ENCODE data around the gene ZNF628. TPM values are rescaled to one million over a fixed set of nuclear protein-coding genes. Genes with fewer than 3 reads are reported as not detected.
"Not testable (repeated sequence)": the region's sequence is repeated elsewhere in the genome, so short reads cannot be mapped to it uniquely, and the experiment has no call there.

The ZNF628 gene
- total RNA-seq, 1 experiment from 2014 or later, result 16.7 TPM

- Histone ChIP-seq H3K9me3 (ENCODE audit: low read depth, low read length, poor library complexity, severe bottlenecking) (no peaks in the 10 kb centered on the region), H3K4me3 (ENCODE audit: low read depth, low read length, poor library complexity, severe bottlenecking) (no peak overlapping the region), H3K4me1 (ENCODE audit: insufficient read depth, low read length, poor library complexity, severe bottlenecking) (peaks cover 20% of the 10 kb centered on the region), H3K27ac (ENCODE audit: low read depth, low read length, poor library complexity, severe bottlenecking) (no peak overlapping the region), H3K36me3 (ENCODE audit: insufficient read depth, low read length, poor library complexity, severe bottlenecking) (no peaks in the 10 kb centered on the region), H3K27me3 (replicated peaks; ENCODE audit: insufficient read depth, low read depth, low read length, poor library complexity) (peaks cover 54% of the 10 kb centered on the region)
- TF ChIP-seq EZH2 (IDR thresholded peaks at IDR 0.05; ENCODE audit: borderline replicate concordance, low read depth, low read length, poor library complexity, severe bottlenecking), result no peak
- TF ChIP-seq CTCF (conservative IDR thresholded peaks at IDR 0.05; ENCODE audit: low read depth, low read length), result no peak
- intact Hi-C loops (cut with micrococcal nuclease; ENCODE audit: unreplicated experiment), result no loop called here
- CTCF ChIA-PET, result no interaction called here
- POLR2A ChIA-PET (ENCODE audit: low non-redundant PET), result no interaction called here
- no TSS peak for BruUV-seq (replicated peaks)
- no peak for DNase-seq (ENCODE audit: low spot score)
These were observed 31.8 kb upstream of the ZNF628 start for GRCh38 chr19:55444646-55445045.

- H3K36me3 ChIP-seq (ENCODE audit: insufficient read depth, low read length, poor library complexity, severe bottlenecking), result no peaks in the 10 kb centered on the region
- CTCF ChIA-PET, result interaction anchor here (0.6 kb wide), 1 partner anchor 159 kb away, joined by 5 read pairs; no protein-coding TSS in a partner anchor
- H3K27ac ChIP-seq (ENCODE audit: low read depth, low read length, poor library complexity, severe bottlenecking), result no peak overlapping the region
- H3K4me1 ChIP-seq (ENCODE audit: insufficient read depth, low read length, poor library complexity, severe bottlenecking), result peaks cover 17% of the 10 kb centered on the region
- H3K9me3 ChIP-seq (ENCODE audit: low read depth, low read length, poor library complexity, severe bottlenecking), result no peaks in the 10 kb centered on the region
- peaks cover 55% of the 10 kb centered on the region for H3K27me3 ChIP-seq (replicated peaks; ENCODE audit: insufficient read depth, low read depth, low read length, poor library complexity)
- POLR2A ChIA-PET (ENCODE audit: low non-redundant PET), result interaction anchor here (0.6 kb wide), 1 partner anchor 1519 kb away, joined by 26 read pairs; no protein-coding TSS in a partner anchor
- TF ChIP-seq CTCF (conservative IDR thresholded peaks at IDR 0.05; ENCODE audit: low read depth, low read length), result no peak
- H3K4me3 ChIP-seq (ENCODE audit: low read depth, low read length, poor library complexity, severe bottlenecking), result no peak overlapping the region
- intact Hi-C loops (cut with micrococcal nuclease; ENCODE audit: unreplicated experiment), result no loop called here
- BruUV-seq (replicated peaks), result no TSS peak
- no peak for DNase-seq (ENCODE audit: low spot score)
These were observed 30.4 kb upstream of the ZNF628 start for GRCh38 chr19:55446060-55446459.

DNA sequence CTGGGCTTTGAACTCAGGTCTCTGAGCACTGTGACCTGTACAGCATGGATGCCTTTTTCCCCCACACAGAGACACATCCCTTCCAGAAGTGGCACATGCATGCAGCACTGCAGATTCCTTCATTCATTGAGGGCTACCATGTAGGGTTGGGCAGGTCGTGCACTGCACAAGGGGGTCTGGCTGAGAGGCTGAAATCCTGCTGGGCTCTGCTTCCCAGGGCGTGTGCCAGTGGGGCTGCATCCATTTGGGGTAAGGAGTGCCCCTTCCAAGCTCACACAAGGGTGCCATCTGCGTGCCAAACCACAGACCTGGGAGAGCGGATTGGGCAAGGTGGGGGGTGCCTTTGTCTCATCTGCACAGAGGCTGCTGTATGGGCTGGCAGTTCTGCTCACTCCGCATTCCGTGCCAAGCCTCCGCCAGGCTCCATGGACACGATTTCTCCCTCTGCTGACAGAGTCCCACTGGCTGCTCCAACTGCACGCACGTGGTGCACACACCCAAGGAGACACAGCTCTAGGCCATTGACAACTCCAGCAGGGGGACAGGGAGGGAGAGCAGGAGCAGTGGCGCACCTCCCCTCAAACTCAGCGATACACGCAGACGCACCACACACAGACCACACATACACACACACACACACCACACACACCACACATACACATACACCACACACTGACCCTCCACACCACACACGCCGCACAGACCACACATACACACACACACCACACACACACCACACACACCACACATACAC, 28.8 kb upstream of the ZNF628 start:
- peak; percentile 80 for DNase-seq (ENCODE audit: low spot score)
- Histone ChIP-seq H3K9me3 (ENCODE audit: low read depth, low read length, poor library complexity, severe bottlenecking) (no peaks in the 10 kb centered on the region), H3K27me3 (replicated peaks; ENCODE audit: insufficient read depth, low read depth, low read length, poor library complexity) (peaks cover 56% of the 10 kb centered on the region), H3K36me3 (ENCODE audit: insufficient read depth, low read length, poor library complexity, severe bottlenecking) (no peaks in the 10 kb centered on the region), H3K4me3 (ENCODE audit: low read depth, low read length, poor library complexity, severe bottlenecking) (no peak overlapping the region), H3K27ac (ENCODE audit: low read depth, low read length, poor library complexity, severe bottlenecking) (no peak overlapping the region), H3K4me1 (ENCODE audit: insufficient read depth, low read length, poor library complexity, severe bottlenecking) (peaks cover 16% of the 10 kb centered on the region)
- no TSS peak for BruUV-seq (replicated peaks)
- ChIA-PET CTCF (no interaction called here), POLR2A (ENCODE audit: low non-redundant PET) (interaction anchor here (0.5 to 0.7 kb wide), 2 partner anchors 39 to 316 kb away, joined by 11 to 24 read pairs; no protein-coding TSS in a partner anchor)
- intact Hi-C loops (cut with micrococcal nuclease; ENCODE audit: unreplicated experiment), result no loop called here
- TF ChIP-seq EZH2 (IDR thresholded peaks at IDR 0.05; ENCODE audit: borderline replicate concordance, low read depth, low read length, poor library complexity, severe bottlenecking), result no peak
- no peak for TF ChIP-seq CTCF (conservative IDR thresholded peaks at IDR 0.05; ENCODE audit: low read depth, low read length)

- POLR2A ChIA-PET (ENCODE audit: low non-redundant PET), result interaction anchor here (0.5 kb wide), 1 partner anchor 317 kb away, joined by 11 read pairs; no protein-coding TSS in a partner anchor
- BruUV-seq (replicated peaks); H3K27ac ChIP-seq (ENCODE audit: low read depth, low read length, poor library complexity, severe bottlenecking); H3K9me3 ChIP-seq (ENCODE audit: low read depth, low read length, poor library complexity, severe bottlenecking); intact Hi-C loops (cut with micrococcal nuclease; ENCODE audit: unreplicated experiment); H3K4me3 ChIP-seq (ENCODE audit: low read depth, low read length, poor library complexity, severe bottlenecking); DNase-seq (ENCODE audit: low spot score); H3K36me3 ChIP-seq (ENCODE audit: insufficient read depth, low read length, poor library complexity, severe bottlenecking); CTCF ChIA-PET: not testable (repeated sequence)
- Histone ChIP-seq H3K4me1 (ENCODE audit: insufficient read depth, low read length, poor library complexity, severe bottlenecking) (peaks cover 17% of the 10 kb centered on the region), H3K27me3 (replicated peaks; ENCODE audit: insufficient read depth, low read depth, low read length, poor library complexity) (peaks cover 51% of the 10 kb centered on the region)
These were observed 28.3 kb upstream of the ZNF628 start for GRCh38 chr19:55448175-55448490.

Data from A673 (cell line).